CD14-positive monocyte (primary cell): ENCODE results near the gene PSPN. TPM values are rescaled to one million over a fixed set of nuclear protein-coding genes. Genes with fewer than 3 reads are reported as not detected.
A peak's percentile ranks its signal among the peaks of the same experiment; 100 is the strongest.

ENCODE experiments used
- DNase-seq, 3 donors: peaks; one replicate each; pipeline ENCODE4 v3.0.0-alpha.2; 2011 to 2022
- H2AFZ ChIP-seq: 2 replicates; pipeline ENCODE4 v1.6.0; 2012; ENCODE audit warnings: mild to moderate bottlenecking, low read depth, low read length, inconsistent platforms; ENCODE audit not compliant: insufficient read depth, poor library complexity, severe bottlenecking
- H3K27ac ChIP-seq, 2 donors: 1 replicate in 1 of 2; 2 replicates in 1 of 2; pipeline ENCODE4 v1.5.1; 2012 to 2013; ENCODE audit warnings: low read length in 2 of 2, control low read depth in 1 of 2, inconsistent platforms in 1 of 2, low read depth in 1 of 2, mild to moderate bottlenecking in 1 of 2
- H3K27me3 ChIP-seq, 2 donors: one replicate each; pipeline versions ENCODE4 v1.6.0 to v1.6.1; 2011 to 2013; ENCODE audit warnings: low read length in 2 of 2; ENCODE audit not compliant: control insufficient read depth in 2 of 2, insufficient read depth in 2 of 2
- H3K36me3 ChIP-seq, 2 donors: replicated peaks in 1 of 2; 1 replicate in 1 of 2; 2 replicates in 1 of 2; pipeline versions ENCODE4 v1.5.1 to v1.6.1; 2012 to 2013; ENCODE audit warnings: low read length in 2 of 2, control low read depth in 1 of 2, inconsistent platforms in 1 of 2, mild to moderate bottlenecking in 1 of 2; ENCODE audit not compliant: insufficient read depth in 2 of 2, control insufficient read depth in 1 of 2
- H3K4me1 ChIP-seq, 2 donors: 1 replicate in 1 of 2; 2 replicates in 1 of 2; pipeline versions ENCODE4 v1.5.1 to v1.6.1; 2012 to 2013; ENCODE audit warnings: low read length in 2 of 2, control low read depth in 1 of 2, inconsistent platforms in 1 of 2, mild to moderate bottlenecking in 1 of 2, moderate library complexity in 1 of 2; ENCODE audit not compliant: insufficient read depth in 2 of 2, control insufficient read depth in 1 of 2
- H3K4me2 ChIP-seq: replicated peaks from 2 replicates; pipeline ENCODE3; 2012; ENCODE audit warnings: low read length, moderate library complexity, mild to moderate bottlenecking; ENCODE audit not compliant: poor library complexity, severe bottlenecking; ENCODE audit errors: extremely low read depth
- H3K4me3 ChIP-seq, 3 experiments: fragments of 200-600 bp in 1 of 3; sonication (generic) in 1 of 3; replicated peaks in 1 of 3; 1 replicate in 2 of 3; 2 replicates in 1 of 3; pipeline ENCODE4 v1.5.1; 2011 to 2013; ENCODE audit warnings: low read length in 3 of 3, mild to moderate bottlenecking in 3 of 3, control low read depth in 2 of 3, low read depth in 2 of 3, inconsistent platforms in 1 of 3, moderate library complexity in 1 of 3
- H3K79me2 ChIP-seq: 2 replicates; pipeline ENCODE4 v1.6.0; 2012; ENCODE audit warnings: mild to moderate bottlenecking, control low read depth, inconsistent platforms, low read length, moderate library complexity; ENCODE audit not compliant: insufficient read depth
- H3K9ac ChIP-seq: 2 replicates; pipeline ENCODE4 v1.6.0; 2017; ENCODE audit warnings: low read length, mild to moderate bottlenecking; ENCODE audit not compliant: insufficient read depth, poor library complexity, severe bottlenecking
- H3K9me3 ChIP-seq, 2 donors: replicated peaks in 1 of 2; 1 replicate in 1 of 2; 2 replicates in 1 of 2; pipeline versions ENCODE4 v1.5.1 to v1.6.1; 2012 to 2013; ENCODE audit warnings: low read length in 2 of 2, control low read depth in 1 of 2; ENCODE audit not compliant: control insufficient read depth in 1 of 2, insufficient read depth in 1 of 2
- H4K20me1 ChIP-seq: 2 replicates; pipeline ENCODE4 v1.6.0; 2012; ENCODE audit warnings: mild to moderate bottlenecking, low read length, control low read depth, moderate library complexity; ENCODE audit not compliant: insufficient read depth
- H3K27ac Mint-ChIP-seq, 7 donors: one replicate each; pipeline ENCODE4 v1.8.0; 2020; ENCODE audit warnings: mild to moderate bottlenecking in 7 of 7, mixed read lengths in 7 of 7, moderate library complexity in 6 of 7, inconsistent platforms in 2 of 7
- H3K27me3 Mint-ChIP-seq, 3 donors: one replicate each; pipeline ENCODE4 v1.8.0; 2021 to 2022; ENCODE audit warnings: low read depth in 3 of 3, mild to moderate bottlenecking in 3 of 3, mixed read lengths in 3 of 3, moderate library complexity in 3 of 3, inconsistent platforms in 1 of 3
- H3K36me3 Mint-ChIP-seq, 2 donors: one replicate each; pipeline ENCODE4 v1.8.0; 2020; ENCODE audit warnings: mixed read lengths in 2 of 2, inconsistent platforms in 1 of 2, mild to moderate bottlenecking in 1 of 2
- H3K4me1 Mint-ChIP-seq: one replicate; pipeline ENCODE4 v1.8.0; 2020; ENCODE audit warnings: mild to moderate bottlenecking, mixed read lengths
- H3K4me3 Mint-ChIP-seq, 2 donors: one replicate each; pipeline ENCODE4 v1.8.0; 2020; ENCODE audit warnings: mild to moderate bottlenecking in 2 of 2, mixed read lengths in 2 of 2, moderate library complexity in 1 of 2
- H3K9me3 Mint-ChIP-seq, 7 donors: one replicate each; pipeline ENCODE4 v1.8.0; 2020 to 2022; ENCODE audit warnings: mixed read lengths in 7 of 7, mild to moderate bottlenecking in 6 of 7, moderate library complexity in 6 of 7, inconsistent platforms in 2 of 7
- WGBS: methylation state at CpG from one replicate; pipeline ENCODE4 v1.1.5; 2013; ENCODE audit warnings: missing lambda C conversion rate; ENCODE audit not compliant: insufficient coverage; 5-methylcytosine and 5-hydroxymethylcytosine counted together
- intact Hi-C, 2 donors: fragments of 100-400 bp; cut with micrococcal nuclease; formaldehyde crosslinking; loops; one replicate each; pipeline versions ENCODE4 v1.15.0 to v1.15.1; 2023
- polyA plus RNA-seq, 3 donors: library from polyadenylated mRNA; depleted of rRNA in 1 of 3; unstranded in 2 of 3; stranded (reverse) in 1 of 3; fragments of 300-500 nt in 2 of 3; fragments of >200 nt in 1 of 3; fragmentation: Illumina TruSeq in 2 of 3; gene quantifications; 1 replicate in 2 of 3; 2 replicates in 1 of 3; pipeline ENCODE4 v1.2.3, GENCODE V29; 2012 to 2021
- TF ChIP-seq, protein P1 (sequence below): fragments of 200-600 bp; IDR thresholded peaks from one replicate; pipeline ENCODE4 v1.8.0; 2022; ENCODE audit warnings: antibody characterized with exemption, mild to moderate bottlenecking

The PSPN gene
- polyA plus RNA-seq, 3 donors = 0.10 to 0.19 (median 0.13) TPM

GRCh38 chr19:6393983-6394412 is 18.3 kb upstream of the PSPN start:
- Mint-ChIP-seq H3K27me3 (peaks cover 1 to 6% (median 6%) of the 10 kb centered on the region in 3 donors), H3K9me3 (no peaks in the 10 kb centered on the region), H3K27ac (peak overlapping the region; percentile 96 to 99 (median 97)), H3K4me3 (peak overlapping the region; percentile 89 to 94), H3K4me1 (peaks cover 19% of the 10 kb centered on the region), H3K36me3 (peaks cover 13 to 28% of the 10 kb centered on the region in 2 donors)
- Histone ChIP-seq H2AFZ (peak overlapping the region; percentile 98), H3K9ac (peak overlapping the region; percentile 93), H3K27ac (peak overlapping the region; percentile 91 to 92), H3K27me3 (no peaks in the 10 kb centered on the region), H4K20me1 (no peaks in the 10 kb centered on the region), H3K9me3 (no peaks in the 10 kb centered on the region), H3K36me3 (peaks cover 11 to 23% of the 10 kb centered on the region in 2 donors), H3K4me2 (peak overlapping the region; percentile 90), H3K4me3 (peak overlapping the region; percentile 48 to 86 (median 62)), H3K4me1 (peaks cover 14 to 22% of the 10 kb centered on the region in 2 donors), H3K79me2 (peaks cover 22% of the 10 kb centered on the region)
- intact Hi-C loops = loop anchor here in 1 of 2 donors (2.0 kb wide), 1 partner anchor 21 kb away; the partner anchor contains the start of gene ALKBH7
- peak in 2 of 3 donors; percentile 40 to 67 for DNase-seq
- TF ChIP-seq, protein P1, sequence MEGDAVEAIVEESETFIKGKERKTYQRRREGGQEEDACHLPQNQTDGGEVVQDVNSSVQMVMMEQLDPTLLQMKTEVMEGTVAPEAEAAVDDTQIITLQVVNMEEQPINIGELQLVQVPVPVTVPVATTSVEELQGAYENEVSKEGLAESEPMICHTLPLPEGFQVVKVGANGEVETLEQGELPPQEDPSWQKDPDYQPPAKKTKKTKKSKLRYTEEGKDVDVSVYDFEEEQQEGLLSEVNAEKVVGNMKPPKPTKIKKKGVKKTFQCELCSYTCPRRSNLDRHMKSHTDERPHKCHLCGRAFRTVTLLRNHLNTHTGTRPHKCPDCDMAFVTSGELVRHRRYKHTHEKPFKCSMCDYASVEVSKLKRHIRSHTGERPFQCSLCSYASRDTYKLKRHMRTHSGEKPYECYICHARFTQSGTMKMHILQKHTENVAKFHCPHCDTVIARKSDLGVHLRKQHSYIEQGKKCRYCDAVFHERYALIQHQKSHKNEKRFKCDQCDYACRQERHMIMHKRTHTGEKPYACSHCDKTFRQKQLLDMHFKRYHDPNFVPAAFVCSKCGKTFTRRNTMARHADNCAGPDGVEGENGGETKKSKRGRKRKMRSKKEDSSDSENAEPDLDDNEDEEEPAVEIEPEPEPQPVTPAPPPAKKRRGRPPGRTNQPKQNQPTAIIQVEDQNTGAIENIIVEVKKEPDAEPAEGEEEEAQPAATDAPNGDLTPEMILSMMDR = no peak
- WGBS = 0% methylated on average over 9 of the region's 14 CpGs

DNA sequence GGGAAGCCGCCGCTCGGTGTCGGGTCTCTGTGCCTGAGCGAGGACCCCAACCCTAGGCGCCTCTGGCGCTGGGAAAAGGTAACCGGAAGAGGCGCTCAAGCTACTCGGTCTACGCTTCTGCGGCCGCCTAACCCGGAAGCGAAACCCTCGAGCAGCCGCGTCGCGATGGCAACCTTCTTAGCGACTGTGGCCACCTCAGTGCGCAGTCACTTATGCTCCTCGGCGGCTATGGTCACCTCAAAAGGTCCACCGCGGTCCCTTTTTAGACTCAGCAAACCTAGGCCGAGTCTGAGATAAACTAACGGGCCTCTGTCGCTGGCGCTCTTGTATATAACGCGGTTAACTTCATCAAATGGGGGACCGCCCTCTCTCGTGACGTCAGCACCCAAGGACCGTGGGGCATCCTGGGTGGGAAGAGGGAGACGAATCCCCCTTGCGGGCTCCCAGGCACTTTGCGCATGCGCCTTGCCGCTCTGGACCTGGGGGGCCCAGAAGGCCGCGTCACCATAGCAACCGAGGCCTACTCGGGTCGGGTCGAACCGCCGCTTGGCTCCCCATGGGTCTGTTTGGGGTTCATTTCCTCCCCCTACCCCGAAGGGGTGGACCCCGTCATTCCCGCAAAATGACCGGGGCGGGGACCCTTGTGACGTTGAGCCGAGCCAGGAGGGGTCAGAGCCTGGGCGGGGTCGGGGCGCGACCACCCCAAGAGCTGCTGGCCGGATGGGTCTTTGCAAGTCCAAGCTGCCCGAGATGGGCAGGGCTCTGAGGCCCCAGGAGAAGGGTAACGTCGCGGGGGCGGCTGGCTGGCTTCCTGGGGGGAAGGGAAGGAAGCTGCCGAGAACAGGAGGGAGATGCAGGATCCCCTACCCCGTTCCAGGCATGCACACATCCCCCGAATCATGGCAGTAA is 17.6 kb upstream of the PSPN start, which contains the start of gene GTF2F1:
TSS of gene GTF2F1 (minus strand) at position 91 of the 909 bp plus-strand sequence. CDS start 169 bp downstream, outside the sequence.
- intact Hi-C loops = loop anchor here in 1 of 2 donors (2.0 kb wide), 1 partner anchor 21 kb away; the partner anchor contains the start of gene ALKBH7
- peak within 1 kb of the TSS; percentile 96 to 99 (median 97) for H3K27ac Mint-ChIP-seq
- H3K4me1 Mint-ChIP-seq = peaks cover 19% of the 10 kb centered on the region
- peaks cover 14 to 22% of the 10 kb centered on the region in 2 donors for H3K4me1 ChIP-seq
- no peaks in the 10 kb centered on the region for H3K27me3 ChIP-seq
- no peaks in the 10 kb centered on the region for H3K9me3 ChIP-seq
- H3K36me3 Mint-ChIP-seq = peaks cover 19 to 35% of the 10 kb centered on the region in 2 donors
- H3K79me2 ChIP-seq = peaks cover 26% of the 10 kb centered on the region
- peak within 1 kb of the TSS; percentile 91 to 92 for H3K27ac ChIP-seq
- H3K4me2 ChIP-seq = peak within 1 kb of the TSS; percentile 90
- TF ChIP-seq, protein P1 = no peak
- peaks cover 0 to 6% (median 4%) of the 10 kb centered on the region in 3 donors for H3K27me3 Mint-ChIP-seq
- H3K4me3 ChIP-seq = peak within 1 kb of the TSS; percentile 48 to 86 (median 62)
- DNase-seq = peak; percentile 86 to 92 (median 90)
- H4K20me1 ChIP-seq = no peaks in the 10 kb centered on the region
- WGBS = under 1% methylated on average over 65 of the region's 69 CpGs
- H2AFZ ChIP-seq = peak within 1 kb of the TSS; percentile 98
- peaks cover 18 to 30% of the 10 kb centered on the region in 2 donors for H3K36me3 ChIP-seq
- peak within 1 kb of the TSS; percentile 89 to 94 for H3K4me3 Mint-ChIP-seq
- peak within 1 kb of the TSS; percentile 93 for H3K9ac ChIP-seq
- no peaks in the 10 kb centered on the region for H3K9me3 Mint-ChIP-seq
